GM13977 (cell line): ENCODE measurements around the gene LRRC1.

Experiments used
- DNase-seq: peaks from one replicate; pipeline ENCODE4 v3.0.0; 2012; ENCODE audit warnings: low spot score
- in situ Hi-C: fragments of 300-500 bp; cut with MboI; formaldehyde crosslinking; loops from one replicate; pipeline ENCODE4 v1.12.0; 2022; ENCODE audit warnings: low sequenced_read_pairs, low pct_unique_long_range_greater_than_20kb, mixed read lengths, inconsistent platforms; ENCODE audit not compliant: unreplicated experiment
- TF ChIP-seq, protein P1 (sequence below): IDR thresholded peaks from 2 replicates; pipeline ENCODE4 v1.5.1; 2012; ENCODE audit warnings: mild to moderate bottlenecking, control low read depth; ENCODE audit not compliant: insufficient read depth; ENCODE audit errors: extremely low read depth, missing control alignments

The LRRC1 gene

DNA sequence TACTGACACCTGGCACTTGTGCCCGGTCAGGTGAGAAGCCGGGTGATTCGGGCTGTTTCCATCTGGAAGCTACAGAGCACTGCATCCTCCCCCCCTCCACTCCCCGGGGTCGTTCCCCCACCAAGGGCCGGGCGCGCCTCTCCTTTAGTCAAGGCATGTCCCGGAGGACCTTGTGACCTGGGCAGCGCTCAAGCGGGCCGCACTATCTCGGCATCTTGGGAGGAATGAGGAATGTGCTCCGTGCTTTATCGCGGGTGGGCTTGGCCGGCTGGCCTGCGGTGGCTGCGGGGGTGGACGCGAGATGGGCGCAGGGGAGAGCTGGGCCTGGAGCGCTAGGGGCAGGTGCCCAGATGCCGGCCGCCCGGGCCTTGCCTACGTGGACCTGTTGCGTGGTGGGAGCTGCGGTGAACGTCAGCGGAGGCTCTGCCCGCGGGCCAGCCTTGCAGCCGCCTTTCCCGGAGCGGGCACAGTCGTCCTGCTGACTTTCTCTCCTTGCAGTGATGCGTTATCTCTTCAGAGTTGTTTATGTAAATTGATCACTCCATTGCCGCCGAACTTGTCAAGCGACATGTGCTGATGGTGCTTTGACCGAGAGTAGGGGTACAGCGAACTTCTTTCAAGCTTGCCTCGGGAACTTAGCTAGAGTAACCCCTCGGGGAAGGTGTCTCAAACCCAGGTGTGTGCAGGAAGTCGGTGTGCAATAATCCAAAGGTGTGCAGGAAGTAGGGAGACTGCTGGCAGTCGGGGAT, 1.1 kb downstream of the LRRC1 start:
- DNase-seq = no peak
- TF ChIP-seq, protein P1, sequence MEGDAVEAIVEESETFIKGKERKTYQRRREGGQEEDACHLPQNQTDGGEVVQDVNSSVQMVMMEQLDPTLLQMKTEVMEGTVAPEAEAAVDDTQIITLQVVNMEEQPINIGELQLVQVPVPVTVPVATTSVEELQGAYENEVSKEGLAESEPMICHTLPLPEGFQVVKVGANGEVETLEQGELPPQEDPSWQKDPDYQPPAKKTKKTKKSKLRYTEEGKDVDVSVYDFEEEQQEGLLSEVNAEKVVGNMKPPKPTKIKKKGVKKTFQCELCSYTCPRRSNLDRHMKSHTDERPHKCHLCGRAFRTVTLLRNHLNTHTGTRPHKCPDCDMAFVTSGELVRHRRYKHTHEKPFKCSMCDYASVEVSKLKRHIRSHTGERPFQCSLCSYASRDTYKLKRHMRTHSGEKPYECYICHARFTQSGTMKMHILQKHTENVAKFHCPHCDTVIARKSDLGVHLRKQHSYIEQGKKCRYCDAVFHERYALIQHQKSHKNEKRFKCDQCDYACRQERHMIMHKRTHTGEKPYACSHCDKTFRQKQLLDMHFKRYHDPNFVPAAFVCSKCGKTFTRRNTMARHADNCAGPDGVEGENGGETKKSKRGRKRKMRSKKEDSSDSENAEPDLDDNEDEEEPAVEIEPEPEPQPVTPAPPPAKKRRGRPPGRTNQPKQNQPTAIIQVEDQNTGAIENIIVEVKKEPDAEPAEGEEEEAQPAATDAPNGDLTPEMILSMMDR = no peak
- in situ Hi-C loops = no loop called here

DNA sequence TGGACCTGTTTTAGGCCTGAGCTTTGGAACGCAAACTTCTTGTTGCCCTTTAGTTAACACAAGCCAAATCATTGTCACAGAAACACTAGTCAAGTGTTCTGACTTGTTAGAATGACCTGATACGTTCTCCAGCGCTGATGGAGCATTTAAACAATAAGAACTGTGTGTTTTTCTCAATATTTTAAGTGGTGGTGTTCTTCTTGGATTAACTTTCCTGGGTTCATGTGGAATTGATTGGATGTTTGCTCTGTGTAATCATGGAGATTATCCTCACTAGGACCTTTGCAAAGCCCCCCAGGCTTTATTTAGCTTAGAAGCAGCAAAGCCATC, 1.6 kb downstream of the LRRC1 start:
- TF ChIP-seq, protein P1 = no peak
- no peak for DNase-seq
- in situ Hi-C loops = no loop called here

DNA sequence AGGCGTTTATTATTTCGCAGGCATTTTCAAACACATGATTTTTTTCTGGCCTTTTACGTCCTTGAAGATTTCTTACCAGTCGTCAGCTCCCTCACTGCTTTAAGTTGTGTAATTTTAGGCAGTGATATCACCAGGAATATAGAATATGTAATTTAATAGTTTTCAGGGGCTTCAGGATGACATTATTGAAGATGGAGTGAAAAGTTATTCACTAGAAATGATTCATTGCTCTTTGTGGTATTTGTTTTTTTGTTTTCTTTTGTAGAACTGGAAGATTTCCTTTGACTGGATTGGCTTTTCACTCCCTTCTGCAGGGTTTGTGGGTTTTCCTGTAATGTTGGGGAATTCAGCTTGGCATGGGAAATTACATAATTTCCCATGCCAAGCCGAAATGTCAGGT, 2.0 kb downstream of the LRRC1 start:
- TF ChIP-seq, protein P1 = no peak
- DNase-seq = no peak
- in situ Hi-C loops = no loop called here

DNA sequence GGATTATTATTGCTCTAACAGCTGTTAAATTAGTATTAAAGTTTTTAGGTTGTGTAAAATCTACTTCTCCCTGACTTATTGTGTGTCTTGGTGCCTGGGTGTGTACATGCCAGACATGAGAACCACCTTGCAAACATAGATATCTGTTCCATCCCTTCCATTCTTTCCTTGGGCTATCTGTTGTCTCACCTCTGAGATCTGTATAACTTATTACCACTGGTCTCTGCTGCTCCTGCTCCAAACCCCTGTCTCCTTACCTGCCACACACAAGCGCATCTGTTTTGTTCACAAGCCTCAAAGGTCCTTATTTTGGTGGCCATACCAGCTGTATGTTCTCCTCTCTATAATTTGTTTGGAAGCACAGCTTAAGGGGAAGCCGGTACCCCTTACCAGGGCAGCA, 2.5 kb downstream of the LRRC1 start:
- no peak for DNase-seq
- TF ChIP-seq, protein P1 = no peak
- in situ Hi-C loops = no loop called here

DNA sequence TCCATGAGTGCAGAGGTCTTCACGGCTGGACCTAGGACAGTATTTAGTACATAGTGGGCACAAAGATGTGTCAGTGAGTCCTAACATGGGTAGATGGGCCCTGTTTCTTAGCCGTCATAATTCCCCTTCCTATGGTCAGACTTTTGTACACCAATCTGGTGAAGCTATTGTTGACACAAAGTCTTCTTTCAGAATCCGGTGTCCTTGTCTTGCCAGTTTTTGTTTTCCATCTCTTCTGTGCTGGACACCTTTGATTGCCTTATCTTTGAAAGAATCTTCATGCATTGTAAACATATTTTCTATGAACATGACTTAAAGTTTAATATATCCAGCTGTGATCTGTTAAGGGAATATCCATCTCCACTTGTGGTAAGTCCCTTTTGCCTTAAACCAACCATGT, 4.5 kb downstream of the LRRC1 start:
- TF ChIP-seq, protein P1 = no peak
- in situ Hi-C loops = no loop called here
- no peak for DNase-seq

DNA sequence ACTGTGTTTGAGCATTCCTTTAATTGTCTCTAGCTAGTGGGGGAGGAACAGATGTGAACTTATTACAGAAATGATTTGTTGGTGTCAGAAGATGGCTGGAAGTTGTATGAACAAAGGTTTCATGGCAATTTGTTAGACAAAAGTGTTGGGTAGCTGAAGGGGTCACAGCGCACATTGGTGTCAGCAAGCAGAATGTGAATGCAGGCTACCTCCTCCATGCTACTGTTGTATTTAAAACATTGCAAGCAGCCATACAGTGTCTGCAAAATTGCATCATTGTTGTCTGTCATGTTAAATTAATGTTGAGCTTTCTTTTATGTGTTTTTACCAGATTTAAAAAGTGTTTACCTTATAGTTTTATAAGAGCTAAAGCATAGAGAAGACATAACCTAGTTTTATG, 6.2 kb downstream of the LRRC1 start:
- TF ChIP-seq, protein P1 = no peak
- in situ Hi-C loops = no loop called here
- no peak for DNase-seq
